T-helper 9 cell (primary cell): ENCODE measurements around the gene MEF2A.

Experiments
- DNase-seq: peaks from one replicate; pipeline ENCODE4 v3.0.0-alpha.2; 2020

MEF2A gene

DNA sequence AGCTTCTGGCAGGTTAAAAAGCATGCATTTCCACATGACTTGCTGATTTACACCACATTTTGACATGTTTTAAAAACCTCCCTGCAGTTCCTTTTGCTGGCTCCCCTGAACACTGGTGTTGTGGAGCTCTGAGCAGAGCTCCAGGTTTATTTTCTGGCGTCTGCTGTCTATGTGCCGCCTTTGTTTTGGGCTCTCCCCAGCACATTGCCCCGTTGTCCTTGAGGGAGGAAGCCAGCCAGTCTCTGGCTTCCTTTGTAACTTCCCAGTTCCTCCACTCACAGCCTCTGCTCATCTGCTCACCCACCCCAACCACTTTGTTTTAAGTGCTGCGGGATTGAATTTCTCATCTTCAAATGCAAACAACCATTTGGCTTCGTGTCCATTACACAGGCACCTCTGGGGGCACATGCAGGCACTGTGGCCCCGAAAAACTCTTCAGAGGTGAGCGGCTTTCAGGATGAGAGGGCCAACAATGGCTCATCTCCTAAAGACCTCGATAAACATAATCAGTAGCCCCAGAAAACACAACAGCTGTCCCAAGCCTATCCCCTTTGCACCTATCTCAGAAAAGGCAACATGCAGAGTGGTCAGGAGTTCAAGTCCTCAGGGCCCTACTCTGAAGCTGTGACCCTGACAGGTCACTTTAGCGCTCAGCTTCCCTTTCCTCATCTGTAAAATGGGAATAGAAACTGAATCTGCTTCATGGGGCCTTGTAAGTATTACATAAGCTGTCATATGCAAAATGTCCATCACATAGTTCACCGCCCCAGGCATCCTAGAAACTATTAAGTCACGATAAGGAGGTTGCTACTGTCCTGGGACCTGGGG is 1.3 kb upstream of the MEF2A start:
- no peak for DNase-seq

DNA sequence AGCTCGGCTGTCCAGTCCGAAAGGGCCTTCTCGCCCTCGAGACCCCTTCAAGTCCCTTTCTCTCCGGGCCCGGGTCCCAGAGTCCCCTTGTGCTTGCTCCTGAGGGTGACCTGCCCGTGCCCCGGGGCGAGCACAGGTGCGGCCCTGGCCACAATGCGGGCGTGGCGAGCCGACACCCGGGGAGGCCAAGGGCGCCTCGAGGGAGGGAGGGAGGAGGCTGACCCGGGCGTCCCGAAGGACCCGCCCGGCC is 810 bp upstream of the MEF2A start:
- no peak for DNase-seq

DNA sequence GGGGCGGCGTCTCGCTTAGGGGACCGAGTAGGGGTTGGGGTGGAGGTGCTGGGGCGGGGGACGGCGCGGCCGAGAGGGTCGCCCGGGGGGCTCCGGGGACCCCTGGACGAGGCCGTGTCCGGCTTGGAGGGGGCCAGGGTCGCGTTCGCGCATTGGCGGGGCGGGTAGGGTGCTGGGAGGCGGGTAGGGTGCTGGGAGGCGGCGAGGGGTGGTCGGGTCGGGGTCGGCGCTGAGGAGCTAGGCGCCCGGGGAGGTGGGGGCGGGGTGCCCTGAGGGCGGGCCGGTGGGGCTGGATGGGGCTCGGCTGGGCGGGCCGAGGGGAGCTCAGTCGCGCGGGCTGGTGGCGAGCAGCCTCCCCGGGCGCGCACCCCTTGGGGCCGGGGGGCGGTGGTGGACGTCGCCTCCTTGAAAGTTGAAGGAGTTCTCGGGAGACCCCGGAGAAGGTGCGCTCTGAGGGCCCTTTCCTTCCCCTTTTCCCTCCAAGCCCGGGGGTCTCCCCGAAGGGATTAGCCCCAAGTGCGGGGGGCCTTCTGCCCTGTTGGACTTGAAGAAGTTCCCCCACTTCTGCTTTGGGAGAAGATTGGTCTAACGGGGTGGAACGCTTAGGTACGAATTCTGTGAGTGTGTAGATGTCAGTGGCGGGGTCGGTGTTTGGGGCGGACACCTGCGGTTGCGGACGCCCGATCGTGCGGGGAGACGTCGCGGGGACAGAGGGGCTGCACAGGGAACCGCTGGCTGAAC is 543 bp downstream of the MEF2A start:
- DNase-seq = peak; percentile 24

- no peak for DNase-seq
These were observed 3.0 kb downstream of the MEF2A start for GRCh38 chr15:99568625-99569352.

DNA sequence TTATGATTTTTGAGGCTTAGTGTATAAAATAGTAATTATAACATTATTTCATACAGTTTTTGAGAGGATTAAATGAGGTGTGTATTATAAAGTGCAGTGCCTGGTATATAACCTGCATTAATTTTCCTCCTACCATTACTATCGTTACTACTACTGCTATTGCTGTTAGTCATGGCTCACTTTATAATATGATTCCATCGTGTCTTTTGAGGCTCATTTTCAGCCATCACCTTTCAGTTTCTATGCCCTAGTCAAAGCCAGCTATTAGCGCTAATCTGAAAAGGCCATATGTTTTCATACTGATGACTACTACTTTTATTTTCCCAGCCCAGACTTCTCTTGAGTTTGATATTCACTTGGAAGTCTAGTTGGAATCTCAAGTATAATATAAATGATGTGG is 5.5 kb downstream of the MEF2A start:
- no peak for DNase-seq

- DNase-seq = no peak
These were observed 8.3 kb downstream of the MEF2A start for GRCh38 chr15:99574048-99574447.

- no peak for DNase-seq
These were observed 8.7 kb downstream of the MEF2A start for GRCh38 chr15:99574502-99574901.

DNA sequence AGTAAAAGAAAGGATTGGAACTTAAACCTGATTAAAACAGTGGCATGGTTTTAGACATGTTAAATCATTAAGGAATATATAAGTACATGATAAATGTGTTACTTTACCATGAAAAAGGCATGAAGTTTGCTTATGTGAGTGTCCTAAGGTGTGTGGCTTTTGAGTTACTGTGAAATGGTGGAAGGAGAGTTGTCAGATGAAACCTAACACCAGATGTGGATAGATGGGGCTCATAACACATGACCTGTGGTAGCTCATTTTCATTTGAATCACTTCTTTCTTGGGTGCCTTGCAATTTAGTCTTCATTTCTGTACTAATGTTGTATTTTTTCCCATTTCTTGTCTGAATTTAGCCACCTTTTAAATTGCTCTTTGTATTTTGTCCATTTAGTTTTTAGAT is 13.0 kb downstream of the MEF2A start:
- DNase-seq = no peak

DNA sequence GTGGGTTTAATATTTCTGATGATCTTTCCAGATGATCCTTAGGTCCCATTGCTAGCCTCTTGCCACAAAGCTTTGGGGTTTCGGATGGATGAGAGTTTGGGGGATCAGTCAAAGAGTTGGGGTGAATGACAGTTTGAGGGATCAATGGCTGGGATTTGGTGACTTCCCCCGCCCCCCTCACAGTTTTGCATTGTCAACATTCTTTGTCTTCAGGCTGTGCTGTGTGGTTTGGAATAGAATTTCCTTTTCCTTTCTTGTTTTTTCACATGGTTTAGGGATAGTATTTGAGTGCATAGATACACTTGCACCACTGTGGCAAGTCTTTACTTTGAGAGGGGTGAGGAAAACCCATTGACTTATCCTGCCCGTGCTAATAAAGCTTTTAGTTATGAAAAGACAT is 14.3 kb downstream of the MEF2A start:
- no peak for DNase-seq

DNA sequence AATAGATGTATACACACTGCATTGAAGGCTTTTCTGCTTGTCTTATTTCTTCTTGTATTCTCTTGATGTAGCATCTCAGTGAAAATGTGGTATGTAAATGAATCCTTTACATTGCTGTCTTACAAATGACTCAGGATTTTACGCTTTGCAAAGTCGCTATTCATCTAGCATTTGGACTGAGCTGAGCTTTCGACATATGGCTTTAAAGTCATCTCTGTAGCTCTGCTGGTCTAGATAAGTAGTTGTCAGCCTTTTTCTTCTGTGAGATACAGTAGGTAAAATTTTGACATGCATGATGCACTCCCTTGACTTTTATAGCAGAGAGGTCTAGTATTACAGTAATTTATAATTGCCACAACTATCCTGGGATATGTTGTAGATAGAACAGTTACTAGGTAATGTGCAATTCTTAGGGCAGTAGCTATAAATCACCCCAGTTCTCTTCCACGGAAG is 16.8 kb downstream of the MEF2A start:
- DNase-seq = no peak

DNA sequence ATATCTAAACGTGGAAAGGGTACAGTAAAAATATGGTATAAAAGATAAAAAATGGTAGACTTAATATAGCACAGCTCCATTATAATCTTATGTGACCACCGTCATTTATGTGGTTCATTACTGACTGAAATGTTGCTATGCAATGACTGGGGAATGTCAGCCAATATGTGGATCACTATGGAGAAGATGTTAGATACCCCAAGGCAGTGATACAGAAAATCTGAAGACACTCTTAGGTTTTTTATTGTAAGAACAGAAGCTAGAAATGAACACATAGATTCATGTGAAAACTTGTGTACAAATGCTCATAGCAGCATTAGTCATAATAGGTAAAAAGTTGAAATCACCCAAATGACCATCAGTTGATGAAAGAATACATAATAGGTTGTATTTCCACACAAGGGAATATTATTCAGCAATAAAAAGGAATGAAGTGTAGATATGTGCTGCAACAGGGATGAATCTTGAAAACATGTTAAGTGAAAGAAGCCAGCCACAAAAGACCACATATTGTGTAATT is 18.4 kb downstream of the MEF2A start:
- no peak for DNase-seq

- DNase-seq = no peak
These were observed 20.3 kb downstream of the MEF2A start for GRCh38 chr15:99586121-99586520.

GRCh38 chr15:99589801-99590200 is 24.0 kb downstream of the MEF2A start:
- DNase-seq = no peak

- no peak for DNase-seq
These were observed 25.3 kb downstream of the MEF2A start for GRCh38 chr15:99590913-99591646.

DNA sequence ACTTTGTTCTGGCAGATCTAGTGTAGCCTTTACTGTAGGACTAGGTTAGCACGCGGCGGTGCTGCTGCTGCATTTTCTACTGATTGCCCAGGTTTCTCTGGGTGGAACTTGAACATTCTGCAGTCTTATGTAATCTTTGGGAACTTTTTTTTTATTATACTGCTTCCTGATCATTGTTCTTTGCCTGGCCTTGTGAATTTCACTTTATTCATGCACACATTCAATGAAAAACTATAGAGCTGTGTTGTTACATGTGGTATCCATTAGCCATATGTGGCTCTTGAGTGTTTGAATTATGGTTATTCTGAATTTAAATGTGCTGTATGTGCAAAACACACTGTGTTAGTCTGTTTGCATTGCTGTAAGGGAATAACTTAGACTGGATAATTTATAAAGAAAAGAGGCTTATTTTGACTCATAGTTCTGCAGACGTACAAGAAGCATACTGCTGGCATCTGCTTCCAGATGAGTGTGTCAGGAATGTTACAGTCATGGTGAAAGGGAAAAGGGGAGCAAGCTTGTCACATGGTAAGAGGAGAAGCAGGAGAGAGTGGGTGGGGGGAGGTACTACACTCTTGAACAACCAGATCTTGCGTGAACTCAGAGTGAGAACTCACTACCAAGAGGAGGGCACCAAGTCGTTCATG is 26.5 kb downstream of the MEF2A start:
- no peak for DNase-seq

DNA sequence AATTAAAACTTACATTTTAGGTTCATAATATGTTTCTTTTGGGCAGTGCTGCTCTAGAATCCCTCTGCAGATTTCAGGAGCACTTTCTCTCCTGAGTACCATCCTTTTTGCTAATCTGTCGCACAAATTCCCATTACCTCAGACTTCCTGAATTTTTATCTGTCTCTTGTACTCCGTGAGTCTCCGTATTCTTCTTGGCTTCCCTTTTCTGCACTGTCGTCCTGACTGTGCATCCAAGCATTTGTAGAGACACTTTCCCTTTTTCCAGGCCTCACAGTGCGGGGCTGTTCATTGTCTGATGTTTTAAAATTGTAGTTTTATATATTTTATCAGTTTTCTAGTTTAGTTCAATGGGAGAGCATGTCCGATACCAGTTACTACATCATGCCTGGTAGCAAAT is 27.3 kb downstream of the MEF2A start:
- no peak for DNase-seq

GRCh38 chr15:99594916-99595315 is 29.1 kb downstream of the MEF2A start:
- DNase-seq = no peak

DNA sequence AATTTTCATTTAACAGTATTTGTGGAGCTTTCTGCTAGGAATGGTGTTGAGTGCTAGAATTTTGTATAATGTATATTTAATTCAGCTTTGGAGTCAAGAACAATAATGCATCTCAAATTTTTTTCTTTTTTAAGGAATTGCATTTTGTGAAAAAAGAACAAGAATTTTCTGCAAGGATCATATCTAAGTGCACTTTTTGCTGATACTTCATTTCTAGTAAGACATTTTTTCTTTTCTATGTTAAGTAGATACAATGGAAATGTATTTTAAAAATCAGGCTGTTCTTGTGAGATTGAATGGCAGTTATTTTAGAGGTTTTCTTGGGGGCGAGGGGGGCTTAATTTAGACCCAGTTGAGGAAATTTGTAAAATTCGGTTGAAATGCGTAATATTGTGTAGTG is 32.5 kb downstream of the MEF2A start:
- no peak for DNase-seq

- no peak for DNase-seq
These were observed 38.0 kb downstream of the MEF2A start for GRCh38 chr15:99603828-99604227.

GRCh38 chr15:99604865-99605264 is 39.1 kb downstream of the MEF2A start:
- DNase-seq = no peak

DNA sequence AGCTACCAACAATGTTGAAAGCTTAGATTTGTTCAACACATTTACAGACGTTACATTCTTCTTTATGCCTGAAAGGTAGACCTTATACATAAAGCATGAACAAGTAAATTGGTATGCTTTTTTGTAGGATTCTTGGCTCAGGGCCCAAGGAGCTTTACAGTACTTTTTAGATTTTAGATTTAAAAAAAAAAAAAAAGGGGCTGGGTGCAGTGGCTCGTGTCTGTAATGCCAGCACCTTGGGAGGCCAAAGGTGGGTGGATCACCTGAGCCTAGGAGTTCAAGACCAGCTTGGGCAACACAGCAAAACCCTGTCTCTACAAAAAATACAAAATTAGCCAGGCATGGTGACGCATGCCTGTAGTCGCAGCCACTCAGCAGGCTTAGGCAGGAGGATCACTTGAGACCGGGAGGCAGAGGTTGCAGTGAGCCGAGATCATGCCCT is 39.7 kb downstream of the MEF2A start:
- no peak for DNase-seq

DNA sequence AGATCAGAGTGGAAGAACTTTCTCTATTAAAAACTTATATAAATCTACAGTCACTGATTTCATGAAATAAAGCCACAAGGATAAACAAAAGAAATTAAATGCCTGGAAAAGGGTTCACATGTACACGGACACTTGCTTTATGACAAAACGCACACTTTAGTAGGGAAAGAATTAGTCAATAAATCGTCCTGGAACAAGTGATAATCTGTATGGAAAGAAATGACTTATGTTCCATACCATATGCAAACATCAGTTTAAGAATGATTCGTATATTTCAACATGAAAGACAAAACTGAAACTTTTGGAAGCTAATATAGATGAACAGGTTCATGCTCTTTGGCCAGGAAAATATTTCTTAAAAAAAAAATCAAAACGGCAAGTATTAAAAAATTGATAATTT is 40.2 kb downstream of the MEF2A start:
- DNase-seq = no peak
